Urinary bladder (tissue), 4 donors: ENCODE measurements around the gene ZNF385D. TPM values are rescaled to one million over a fixed set of nuclear protein-coding genes. Genes with fewer than 3 reads are reported as not detected.

Experiments used
- DNase-seq: peaks from one replicate; pipeline ENCODE4 v3.0.0-alpha.2; 2015; ENCODE audit errors: extremely low spot score
- H3K27ac ChIP-seq: one replicate; pipeline ENCODE4 v1.5.1; 2013; ENCODE audit warnings: low read depth, mild to moderate bottlenecking, moderate library complexity
- H3K36me3 ChIP-seq: one replicate; pipeline ENCODE4 v1.6.1; 2013; ENCODE audit warnings: mild to moderate bottlenecking, moderate library complexity; ENCODE audit not compliant: insufficient read depth
- H3K4me1 ChIP-seq: one replicate; pipeline ENCODE4 v1.6.1; 2013; ENCODE audit warnings: mild to moderate bottlenecking, moderate library complexity; ENCODE audit not compliant: insufficient read depth
- H3K4me3 ChIP-seq: one replicate; pipeline ENCODE4 v1.5.1; 2013; ENCODE audit warnings: low read depth, low read length
- WGBS: extraction: QIAGEN DNeasy Blood & Tissue Kit; methylation state at CpG from one replicate; pipeline ENCODE4 v1.1.7; 2013; 5-methylcytosine and 5-hydroxymethylcytosine counted together
- polyA plus RNA-seq: library from polyadenylated mRNA; stranded (reverse); fragments of 200-250 nt; gene quantifications from one replicate; pipeline ENCODE4 v1.2.3, GENCODE V29; 2013
- total RNA-seq: library from RNA; depleted of rRNA; stranded (reverse); fragments of >200 nt; gene quantifications from one replicate; pipeline ENCODE4 v1.2.3, GENCODE V29; 2014
- donor health status: healthy with polysubstance abuse.
- donor health status: healthy.

The ZNF385D gene
- total and polyA plus RNA-seq, 2 donors, result 2.4 to 46.2 TPM

- 86% methylated on average over 6 of the region's 6 CpGs for WGBS
- Histone ChIP-seq H3K27ac (no peak overlapping the region), H3K4me3 (no peak overlapping the region), H3K4me1 (no peaks in the 10 kb centered on the region), H3K36me3 (no peaks in the 10 kb centered on the region)
- DNase-seq, result no peak
Observed at GRCh38 chr3:21691036-21691435, 60.0 kb downstream of the ZNF385D start.

GRCh38 chr3:21682206-21682605 is 68.8 kb downstream of the ZNF385D start:
- Histone ChIP-seq H3K4me3 (no peak overlapping the region), H3K4me1 (no peaks in the 10 kb centered on the region), H3K36me3 (no peaks in the 10 kb centered on the region), H3K27ac (no peak overlapping the region)
- DNase-seq, result no peak

GRCh38 chr3:21673393-21673792 is 77.6 kb downstream of the ZNF385D start:
- 73% methylated on average over 3 of the region's 3 CpGs for WGBS
- H3K4me1 ChIP-seq, result no peaks in the 10 kb centered on the region
- DNase-seq, result no peak
- no peak overlapping the region for H3K27ac ChIP-seq
- no peak overlapping the region for H3K4me3 ChIP-seq
- no peaks in the 10 kb centered on the region for H3K36me3 ChIP-seq

GRCh38 chr3:21672303-21672702 is 78.7 kb downstream of the ZNF385D start:
- WGBS, result 76% methylated on average over 1 of the region's 1 CpG
- no peak for DNase-seq
- Histone ChIP-seq H3K4me1 (no peaks in the 10 kb centered on the region), H3K27ac (no peak overlapping the region), H3K36me3 (no peaks in the 10 kb centered on the region), H3K4me3 (no peak overlapping the region)

GRCh38 chr3:21670386-21670785 is 80.6 kb downstream of the ZNF385D start:
- 81% methylated on average over 6 of the region's 6 CpGs for WGBS
- no peak for DNase-seq
- no peak overlapping the region for H3K4me3 ChIP-seq
- H3K27ac ChIP-seq, result no peak overlapping the region
- H3K36me3 ChIP-seq, result no peaks in the 10 kb centered on the region
- no peaks in the 10 kb centered on the region for H3K4me1 ChIP-seq

- H3K4me3 ChIP-seq, result no peak overlapping the region
- 67% methylated on average over 1 of the region's 1 CpG for WGBS
- no peaks in the 10 kb centered on the region for H3K36me3 ChIP-seq
- no peaks in the 10 kb centered on the region for H3K4me1 ChIP-seq
- no peak for DNase-seq
- H3K27ac ChIP-seq, result no peak overlapping the region
Observed at GRCh38 chr3:21668012-21668411, 83.0 kb downstream of the ZNF385D start.

GRCh38 chr3:21665444-21666100 is 85.4 kb downstream of the ZNF385D start:
- H3K27ac ChIP-seq, result no peak overlapping the region
- no peaks in the 10 kb centered on the region for H3K36me3 ChIP-seq
- WGBS, result 62% methylated on average over 6 of the region's 6 CpGs
- no peaks in the 10 kb centered on the region for H3K4me1 ChIP-seq
- no peak overlapping the region for H3K4me3 ChIP-seq
- DNase-seq, result no peak

- 98% methylated on average over 3 of the region's 3 CpGs for WGBS
- no peak for DNase-seq
- Histone ChIP-seq H3K27ac (no peak overlapping the region), H3K4me1 (no peaks in the 10 kb centered on the region), H3K36me3 (no peaks in the 10 kb centered on the region), H3K4me3 (no peak overlapping the region)
Observed at GRCh38 chr3:21664996-21665395, 86.0 kb downstream of the ZNF385D start.

- 90% methylated on average over 2 of the region's 2 CpGs for WGBS
- no peaks in the 10 kb centered on the region for H3K4me1 ChIP-seq
- DNase-seq, result no peak
- no peak overlapping the region for H3K4me3 ChIP-seq
- H3K36me3 ChIP-seq, result no peaks in the 10 kb centered on the region
- no peak overlapping the region for H3K27ac ChIP-seq
Observed at GRCh38 chr3:21662403-21662802, 88.6 kb downstream of the ZNF385D start.

- no peaks in the 10 kb centered on the region for H3K4me1 ChIP-seq
- DNase-seq, result no peak
- no peak overlapping the region for H3K4me3 ChIP-seq
- 40% methylated on average over 1 of the region's 1 CpG for WGBS
- H3K36me3 ChIP-seq, result no peaks in the 10 kb centered on the region
- no peak overlapping the region for H3K27ac ChIP-seq
Observed at GRCh38 chr3:21654662-21655061, 96.3 kb downstream of the ZNF385D start.

GRCh38 chr3:21654241-21654640 is 96.8 kb downstream of the ZNF385D start:
- 65% methylated on average over 5 of the region's 5 CpGs for WGBS
- Histone ChIP-seq H3K36me3 (no peaks in the 10 kb centered on the region), H3K27ac (no peak overlapping the region), H3K4me1 (no peaks in the 10 kb centered on the region), H3K4me3 (no peak overlapping the region)
- DNase-seq, result no peak

- 79% methylated on average over 1 of the region's 1 CpG for WGBS
- no peak for DNase-seq
- H3K4me3 ChIP-seq, result no peak overlapping the region
- no peak overlapping the region for H3K27ac ChIP-seq
- no peaks in the 10 kb centered on the region for H3K36me3 ChIP-seq
- no peaks in the 10 kb centered on the region for H3K4me1 ChIP-seq
Observed at GRCh38 chr3:21649519-21649918, 101.5 kb downstream of the ZNF385D start.

- no peak overlapping the region for H3K27ac ChIP-seq
- WGBS, result 86% methylated on average over 4 of the region's 4 CpGs
- no peak overlapping the region for H3K4me3 ChIP-seq
- no peaks in the 10 kb centered on the region for H3K4me1 ChIP-seq
- H3K36me3 ChIP-seq, result no peaks in the 10 kb centered on the region
- no peak for DNase-seq
Observed at GRCh38 chr3:21647961-21648360, 103.0 kb downstream of the ZNF385D start.

GRCh38 chr3:21645121-21645897 is 105.7 kb downstream of the ZNF385D start:
- 45% methylated on average over 4 of the region's 4 CpGs for WGBS
- Histone ChIP-seq H3K4me1 (no peaks in the 10 kb centered on the region), H3K36me3 (no peaks in the 10 kb centered on the region), H3K4me3 (no peak overlapping the region), H3K27ac (no peak overlapping the region)
- DNase-seq, result no peak
